ENCODE measurements around the gene GRIN3B. TPM values are rescaled to one million over a fixed set of nuclear protein-coding genes. Genes with fewer than 3 reads are reported as not detected.

GRIN3B gene
- total and polyA plus RNA-seq, 2 of the 8 experiments (the other 6 are each of a cell fraction or from before 2014, with no cell fraction given): 0.45 to 1.0 TPM

DNA sequence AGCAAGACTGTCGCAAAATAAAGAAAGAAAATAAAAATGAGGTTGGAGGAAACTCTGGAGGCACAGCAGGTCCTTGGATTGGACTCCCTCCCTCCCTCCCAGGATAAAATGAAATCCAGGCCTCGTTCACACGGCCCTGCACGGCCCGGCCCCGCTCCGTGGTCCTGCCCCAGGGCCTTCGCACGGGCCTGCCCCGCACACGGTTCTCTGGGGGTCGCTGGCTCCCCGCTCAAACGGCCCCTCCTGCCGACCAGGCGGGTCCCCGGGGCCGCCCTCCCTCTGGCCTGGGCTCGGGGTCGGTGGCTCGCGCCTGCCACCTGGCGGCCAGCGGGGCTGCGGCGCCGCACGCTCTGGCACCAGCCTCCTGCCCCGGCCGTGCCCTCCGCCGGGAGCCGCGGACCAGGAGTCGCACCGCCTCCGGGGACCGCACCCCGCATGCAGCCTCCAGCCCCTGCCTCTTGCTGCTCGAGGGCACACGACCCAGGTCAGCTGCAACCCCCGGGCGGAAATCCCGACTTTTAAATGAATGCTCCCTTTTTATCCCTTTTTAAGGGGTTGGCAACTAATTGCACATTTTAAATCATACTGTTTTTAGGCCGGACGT is 17.6 kb upstream of the GRIN3B start (continued):
- TF ChIP-seq, protein P1, sequence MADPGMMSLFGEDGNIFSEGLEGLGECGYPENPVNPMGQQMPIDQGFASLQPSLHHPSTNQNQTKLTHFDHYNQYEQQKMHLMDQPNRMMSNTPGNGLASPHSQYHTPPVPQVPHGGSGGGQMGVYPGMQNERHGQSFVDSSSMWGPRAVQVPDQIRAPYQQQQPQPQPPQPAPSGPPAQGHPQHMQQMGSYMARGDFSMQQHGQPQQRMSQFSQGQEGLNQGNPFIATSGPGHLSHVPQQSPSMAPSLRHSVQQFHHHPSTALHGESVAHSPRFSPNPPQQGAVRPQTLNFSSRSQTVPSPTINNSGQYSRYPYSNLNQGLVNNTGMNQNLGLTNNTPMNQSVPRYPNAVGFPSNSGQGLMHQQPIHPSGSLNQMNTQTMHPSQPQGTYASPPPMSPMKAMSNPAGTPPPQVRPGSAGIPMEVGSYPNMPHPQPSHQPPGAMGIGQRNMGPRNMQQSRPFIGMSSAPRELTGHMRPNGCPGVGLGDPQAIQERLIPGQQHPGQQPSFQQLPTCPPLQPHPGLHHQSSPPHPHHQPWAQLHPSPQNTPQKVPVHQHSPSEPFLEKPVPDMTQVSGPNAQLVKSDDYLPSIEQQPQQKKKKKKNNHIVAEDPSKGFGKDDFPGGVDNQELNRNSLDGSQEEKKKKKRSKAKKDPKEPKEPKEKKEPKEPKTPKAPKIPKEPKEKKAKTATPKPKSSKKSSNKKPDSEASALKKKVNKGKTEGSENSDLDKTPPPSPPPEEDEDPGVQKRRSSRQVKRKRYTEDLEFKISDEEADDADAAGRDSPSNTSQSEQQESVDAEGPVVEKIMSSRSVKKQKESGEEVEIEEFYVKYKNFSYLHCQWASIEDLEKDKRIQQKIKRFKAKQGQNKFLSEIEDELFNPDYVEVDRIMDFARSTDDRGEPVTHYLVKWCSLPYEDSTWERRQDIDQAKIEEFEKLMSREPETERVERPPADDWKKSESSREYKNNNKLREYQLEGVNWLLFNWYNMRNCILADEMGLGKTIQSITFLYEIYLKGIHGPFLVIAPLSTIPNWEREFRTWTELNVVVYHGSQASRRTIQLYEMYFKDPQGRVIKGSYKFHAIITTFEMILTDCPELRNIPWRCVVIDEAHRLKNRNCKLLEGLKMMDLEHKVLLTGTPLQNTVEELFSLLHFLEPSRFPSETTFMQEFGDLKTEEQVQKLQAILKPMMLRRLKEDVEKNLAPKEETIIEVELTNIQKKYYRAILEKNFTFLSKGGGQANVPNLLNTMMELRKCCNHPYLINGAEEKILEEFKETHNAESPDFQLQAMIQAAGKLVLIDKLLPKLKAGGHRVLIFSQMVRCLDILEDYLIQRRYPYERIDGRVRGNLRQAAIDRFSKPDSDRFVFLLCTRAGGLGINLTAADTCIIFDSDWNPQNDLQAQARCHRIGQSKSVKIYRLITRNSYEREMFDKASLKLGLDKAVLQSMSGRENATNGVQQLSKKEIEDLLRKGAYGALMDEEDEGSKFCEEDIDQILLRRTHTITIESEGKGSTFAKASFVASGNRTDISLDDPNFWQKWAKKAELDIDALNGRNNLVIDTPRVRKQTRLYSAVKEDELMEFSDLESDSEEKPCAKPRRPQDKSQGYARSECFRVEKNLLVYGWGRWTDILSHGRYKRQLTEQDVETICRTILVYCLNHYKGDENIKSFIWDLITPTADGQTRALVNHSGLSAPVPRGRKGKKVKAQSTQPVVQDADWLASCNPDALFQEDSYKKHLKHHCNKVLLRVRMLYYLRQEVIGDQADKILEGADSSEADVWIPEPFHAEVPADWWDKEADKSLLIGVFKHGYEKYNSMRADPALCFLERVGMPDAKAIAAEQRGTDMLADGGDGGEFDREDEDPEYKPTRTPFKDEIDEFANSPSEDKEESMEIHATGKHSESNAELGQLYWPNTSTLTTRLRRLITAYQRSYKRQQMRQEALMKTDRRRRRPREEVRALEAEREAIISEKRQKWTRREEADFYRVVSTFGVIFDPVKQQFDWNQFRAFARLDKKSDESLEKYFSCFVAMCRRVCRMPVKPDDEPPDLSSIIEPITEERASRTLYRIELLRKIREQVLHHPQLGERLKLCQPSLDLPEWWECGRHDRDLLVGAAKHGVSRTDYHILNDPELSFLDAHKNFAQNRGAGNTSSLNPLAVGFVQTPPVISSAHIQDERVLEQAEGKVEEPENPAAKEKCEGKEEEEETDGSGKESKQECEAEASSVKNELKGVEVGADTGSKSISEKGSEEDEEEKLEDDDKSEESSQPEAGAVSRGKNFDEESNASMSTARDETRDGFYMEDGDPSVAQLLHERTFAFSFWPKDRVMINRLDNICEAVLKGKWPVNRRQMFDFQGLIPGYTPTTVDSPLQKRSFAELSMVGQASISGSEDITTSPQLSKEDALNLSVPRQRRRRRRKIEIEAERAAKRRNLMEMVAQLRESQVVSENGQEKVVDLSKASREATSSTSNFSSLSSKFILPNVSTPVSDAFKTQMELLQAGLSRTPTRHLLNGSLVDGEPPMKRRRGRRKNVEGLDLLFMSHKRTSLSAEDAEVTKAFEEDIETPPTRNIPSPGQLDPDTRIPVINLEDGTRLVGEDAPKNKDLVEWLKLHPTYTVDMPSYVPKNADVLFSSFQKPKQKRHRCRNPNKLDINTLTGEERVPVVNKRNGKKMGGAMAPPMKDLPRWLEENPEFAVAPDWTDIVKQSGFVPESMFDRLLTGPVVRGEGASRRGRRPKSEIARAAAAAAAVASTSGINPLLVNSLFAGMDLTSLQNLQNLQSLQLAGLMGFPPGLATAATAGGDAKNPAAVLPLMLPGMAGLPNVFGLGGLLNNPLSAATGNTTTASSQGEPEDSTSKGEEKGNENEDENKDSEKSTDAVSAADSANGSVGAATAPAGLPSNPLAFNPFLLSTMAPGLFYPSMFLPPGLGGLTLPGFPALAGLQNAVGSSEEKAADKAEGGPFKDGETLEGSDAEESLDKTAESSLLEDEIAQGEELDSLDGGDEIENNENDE (IDR thresholded peaks at IDR 0.05; ENCODE audit: insufficient replicate concordance, low read length): no peak
- TF ChIP-seq BACH1 (IDR thresholded peaks at IDR 0.05; ENCODE audit: low read length) (no peak), RFX5 (IDR thresholded peaks at IDR 0.05; ENCODE audit: borderline replicate concordance, low read depth, low read length) (no peak), CHD1 (IDR thresholded peaks at IDR 0.05; ENCODE audit: low read depth, low read length) (no peak), CBX8 (IDR thresholded peaks at IDR 0.05; ENCODE audit: borderline replicate concordance, low read depth, low read length) (no peak), SIRT6 (IDR thresholded peaks at IDR 0.05; ENCODE audit: low read length) (no peak), SAP30 (IDR thresholded peaks at IDR 0.05; ENCODE audit: insufficient read depth, insufficient replicate concordance, low read length) (no peak), JUN (IDR thresholded peaks at IDR 0.05; ENCODE audit: low read depth, low read length) (no peak), NRF1 (IDR thresholded peaks at IDR 0.05; ENCODE audit: low read depth, low read length) (no peak), EP300 (IDR thresholded peaks at IDR 0.05; ENCODE audit: borderline replicate concordance in 1 of 2, low read depth in 2 of 2, low read length in 2 of 2) (peak in 1 of 2 experiments; percentile 19; a peak in 1 of 3 replicates), ASH2L (IDR thresholded peaks at IDR 0.05; ENCODE audit: low read length) (no peak)

All from H1 (cell line).